Thyroid gland (tissue), 4 donors: ENCODE measurements around the gene OPN4. TPM values are rescaled to one million over a fixed set of nuclear protein-coding genes. Genes with fewer than 3 reads are reported as not detected.

Experiments used
- DNase-seq, 2 donors: peaks; one replicate each; pipeline ENCODE4 v3.0.0-alpha.2; 2019
- H3K27ac ChIP-seq, 3 donors: fragments of 200-600 bp; sonication (generic); 1 replicate in 2 of 3; 2 replicates in 1 of 3; pipeline ENCODE4 v1.5.1; 2016 to 2019; ENCODE audit warnings: mild to moderate bottlenecking in 1 of 3, moderate library complexity in 1 of 3
- H3K27me3 ChIP-seq: fragments of 200-600 bp; sonication (generic); one replicate; pipeline ENCODE4 v1.5.1; 2019
- H3K36me3 ChIP-seq, 2 donors: fragments of 200-600 bp; sonication (generic); one replicate each; pipeline ENCODE4 v1.5.1; 2016 to 2019
- H3K4me1 ChIP-seq, 2 donors: fragments of 200-600 bp; sonication (generic); one replicate each; pipeline ENCODE4 v1.5.1; 2017 to 2019
- H3K4me3 ChIP-seq, 3 donors: fragments of 200-600 bp; sonication (generic); replicated peaks in 1 of 3; 1 replicate in 2 of 3; 2 replicates in 1 of 3; pipeline ENCODE4 v1.5.1; 2016; ENCODE audit warnings: mild to moderate bottlenecking in 1 of 3
- H3K9me3 ChIP-seq: fragments of 200-600 bp; sonication (generic); one replicate; pipeline ENCODE4 v1.5.1; 2017
- POLR2A ChIP-seq, 2 donors: fragments of 450-650 bp; IDR thresholded peaks; one replicate each; pipeline ENCODE4 v1.6.1; 2017; ENCODE audit warnings: antibody characterized with exemption in 2 of 2, mild to moderate bottlenecking in 2 of 2, moderate library complexity in 1 of 2
- WGBS, 2 donors: methylation state at CpG; one replicate each; pipeline ENCODE4 v1.1.5; 2017; 5-methylcytosine and 5-hydroxymethylcytosine counted together
- intact Hi-C: fragments of 100-400 bp; cut with DNase I; formaldehyde crosslinking; loops from one replicate; pipeline ENCODE4 v1.15.1; 2023
- total RNA-seq, 4 donors: library from RNA; depleted of rRNA; stranded (reverse); fragments of >200 nt; gene quantifications; one replicate each; pipeline ENCODE4 v1.2.3, GENCODE V29; 2016
- TF ChIP-seq, protein P1 (sequence below), 6 experiments: fragments of 200-600 bp in 3 of 6; fragments of 450-650 bp in 3 of 6; sonication (generic) in 3 of 6; IDR thresholded peaks; one replicate each; pipeline ENCODE4 v1.5.1; 2016 to 2019; ENCODE audit warnings: antibody characterized with exemption in 6 of 6, mild to moderate bottlenecking in 2 of 6, inconsistent platforms in 1 of 6, moderate library complexity in 1 of 6

Gene OPN4
- total RNA-seq, 4 donors from 2014 or later = 0.24 TPM; not detected in 3

DNA sequence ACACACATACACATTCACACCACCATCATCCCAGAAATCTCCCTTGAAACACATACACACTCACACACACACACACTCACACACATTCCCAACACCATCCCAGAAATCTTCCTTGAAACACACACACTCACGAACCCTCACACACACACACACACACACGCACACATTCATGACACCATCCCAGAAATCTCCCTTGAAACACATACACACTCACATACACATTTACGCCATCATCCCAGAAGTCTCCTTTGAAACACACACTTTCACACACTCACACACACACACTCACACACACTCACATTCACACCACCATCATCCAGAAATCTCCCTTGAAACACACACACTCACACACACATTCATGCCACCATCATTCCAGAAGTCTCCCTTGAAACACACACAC, 360 bp upstream of the OPN4 start:
- Histone ChIP-seq H3K27me3 (no peaks in the 10 kb centered on the region), H3K36me3 (no peaks in the 10 kb centered on the region), H3K27ac (no peak overlapping the region), H3K9me3 (no peaks in the 10 kb centered on the region), H3K4me1 (peaks cover 0 to 5% of the 10 kb centered on the region in 2 donors), H3K4me3 (no peak overlapping the region)
- intact Hi-C loops = no loop called here
- DNase-seq = no peak
- 94 to 95% methylated on average over 3 of the region's 3 CpGs for WGBS, 2 donors
- no peak for TF ChIP-seq POLR2A (IDR thresholded peaks at IDR 0.05)
- TF ChIP-seq, protein P1, sequence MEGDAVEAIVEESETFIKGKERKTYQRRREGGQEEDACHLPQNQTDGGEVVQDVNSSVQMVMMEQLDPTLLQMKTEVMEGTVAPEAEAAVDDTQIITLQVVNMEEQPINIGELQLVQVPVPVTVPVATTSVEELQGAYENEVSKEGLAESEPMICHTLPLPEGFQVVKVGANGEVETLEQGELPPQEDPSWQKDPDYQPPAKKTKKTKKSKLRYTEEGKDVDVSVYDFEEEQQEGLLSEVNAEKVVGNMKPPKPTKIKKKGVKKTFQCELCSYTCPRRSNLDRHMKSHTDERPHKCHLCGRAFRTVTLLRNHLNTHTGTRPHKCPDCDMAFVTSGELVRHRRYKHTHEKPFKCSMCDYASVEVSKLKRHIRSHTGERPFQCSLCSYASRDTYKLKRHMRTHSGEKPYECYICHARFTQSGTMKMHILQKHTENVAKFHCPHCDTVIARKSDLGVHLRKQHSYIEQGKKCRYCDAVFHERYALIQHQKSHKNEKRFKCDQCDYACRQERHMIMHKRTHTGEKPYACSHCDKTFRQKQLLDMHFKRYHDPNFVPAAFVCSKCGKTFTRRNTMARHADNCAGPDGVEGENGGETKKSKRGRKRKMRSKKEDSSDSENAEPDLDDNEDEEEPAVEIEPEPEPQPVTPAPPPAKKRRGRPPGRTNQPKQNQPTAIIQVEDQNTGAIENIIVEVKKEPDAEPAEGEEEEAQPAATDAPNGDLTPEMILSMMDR (IDR thresholded peaks at IDR 0.05) = no peak

DNA sequence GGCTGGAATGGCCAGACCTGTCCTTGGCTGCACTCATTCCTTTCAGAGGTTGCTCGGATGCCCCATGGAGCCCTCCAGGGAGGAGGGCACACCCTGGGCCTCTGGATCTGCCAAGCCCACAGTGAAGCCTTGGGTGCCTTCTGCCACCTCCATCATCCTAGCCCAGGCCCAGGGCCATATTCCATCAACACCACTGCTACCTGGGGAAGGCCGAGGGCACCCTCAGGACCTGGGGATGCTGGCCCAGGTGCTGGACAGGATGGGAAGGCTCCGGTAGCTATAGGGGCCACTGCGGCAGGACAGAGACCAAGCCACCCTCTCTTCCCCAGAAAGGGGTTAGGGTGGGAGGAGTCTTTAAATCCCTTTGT, 810 bp downstream of the OPN4 start:
- WGBS, 2 donors = 84 to 90% methylated on average over 4 of the region's 4 CpGs
- H3K27ac ChIP-seq = no peak overlapping the region
- intact Hi-C loops = no loop called here
- H3K27me3 ChIP-seq = no peaks in the 10 kb centered on the region
- TF ChIP-seq, protein P1 (IDR thresholded peaks at IDR 0.05) = no peak
- no peak for TF ChIP-seq POLR2A (IDR thresholded peaks at IDR 0.05)
- no peaks in the 10 kb centered on the region for H3K36me3 ChIP-seq
- no peak overlapping the region for H3K4me3 ChIP-seq
- DNase-seq = no peak
- H3K9me3 ChIP-seq = no peaks in the 10 kb centered on the region
- H3K4me1 ChIP-seq = no peaks in the 10 kb centered on the region

DNA sequence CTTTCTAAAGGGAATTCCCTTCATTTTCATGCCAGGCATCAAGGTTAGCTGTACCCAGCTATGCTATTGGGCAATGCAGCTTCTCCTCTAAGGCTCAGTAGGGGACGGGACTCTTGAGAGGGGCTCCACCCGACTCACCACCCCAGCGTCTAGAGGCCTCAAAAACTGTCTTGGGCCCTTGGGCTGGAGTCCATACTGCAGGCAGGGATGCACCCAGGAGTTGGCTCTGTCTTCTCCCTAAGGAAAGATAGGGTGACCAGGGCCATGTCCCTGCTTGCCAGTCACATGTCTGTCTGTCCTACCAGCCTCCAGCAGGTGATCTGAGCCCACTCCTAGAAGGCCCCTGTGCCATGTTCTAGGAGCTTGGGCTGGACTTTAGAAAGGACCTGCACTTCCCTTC, 1.2 kb downstream of the OPN4 start:
- Histone ChIP-seq H3K27me3 (no peaks in the 10 kb centered on the region), H3K4me1 (no peaks in the 10 kb centered on the region), H3K27ac (no peak overlapping the region), H3K4me3 (no peak overlapping the region), H3K36me3 (no peaks in the 10 kb centered on the region), H3K9me3 (no peaks in the 10 kb centered on the region)
- DNase-seq = no peak
- 87 to 91% methylated on average over 3 of the region's 3 CpGs for WGBS, 2 donors
- intact Hi-C loops = no loop called here
- TF ChIP-seq, protein P1 (IDR thresholded peaks at IDR 0.05) = no peak
- TF ChIP-seq POLR2A (IDR thresholded peaks at IDR 0.05) = no peak

DNA sequence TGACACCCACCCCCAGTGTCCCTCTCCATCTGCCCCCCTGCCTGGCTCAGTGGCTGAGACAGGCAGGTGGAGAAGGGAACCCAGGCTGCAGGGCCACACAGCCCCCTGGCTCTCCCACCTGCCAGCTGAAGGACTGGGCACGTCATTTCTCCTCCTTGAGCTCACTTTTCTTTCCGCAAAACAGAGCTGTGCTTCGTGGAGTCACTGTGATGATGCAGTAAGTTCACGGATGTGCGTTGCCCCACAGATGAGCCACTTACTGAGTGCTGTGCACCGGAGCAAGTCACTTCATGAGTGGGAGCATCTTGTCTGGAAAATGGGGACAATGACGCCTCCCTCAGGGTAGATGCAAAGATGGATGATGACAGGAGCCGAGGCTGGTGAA, 2.7 kb downstream of the OPN4 start:
- no peak for TF ChIP-seq POLR2A (IDR thresholded peaks at IDR 0.05)
- TF ChIP-seq, protein P1 (IDR thresholded peaks at IDR 0.05) = no peak
- H3K27me3 ChIP-seq = no peaks in the 10 kb centered on the region
- intact Hi-C loops = no loop called here
- no peak overlapping the region for H3K4me3 ChIP-seq
- no peak overlapping the region for H3K27ac ChIP-seq
- H3K36me3 ChIP-seq = no peaks in the 10 kb centered on the region
- DNase-seq = peak in 1 of 2 donors; percentile 1
- H3K9me3 ChIP-seq = no peaks in the 10 kb centered on the region
- 88 to 89% methylated on average over 8 of the region's 8 CpGs for WGBS, 2 donors
- H3K4me1 ChIP-seq = no peaks in the 10 kb centered on the region

GRCh38 chr10:86657396-86658011, 3.2 kb downstream of the OPN4 start:
- Histone ChIP-seq H3K27me3 (no peaks in the 10 kb centered on the region), H3K4me3 (no peak overlapping the region), H3K36me3 (no peaks in the 10 kb centered on the region), H3K27ac (no peak overlapping the region), H3K9me3 (no peaks in the 10 kb centered on the region), H3K4me1 (no peaks in the 10 kb centered on the region)
- WGBS, 2 donors = 79 to 84% methylated on average over 19 of the region's 19 CpGs
- peak in 1 of 2 donors; percentile 1 for DNase-seq
- TF ChIP-seq, protein P1 (IDR thresholded peaks at IDR 0.05) = no peak
- no peak for TF ChIP-seq POLR2A (IDR thresholded peaks at IDR 0.05)
- intact Hi-C loops = no loop called here
